ENCODE data around the gene C2CD4D. TPM values are rescaled to one million over a fixed set of nuclear protein-coding genes. Genes with fewer than 3 reads are reported as not detected.

C2CD4D gene
- total RNA-seq, 4 donors from 2014 or later: not detected

- Histone ChIP-seq H3K36me3 (no peaks in the 10 kb centered on the region), H3K9me3 (no peaks in the 10 kb centered on the region), H3K4me3 (no peak overlapping the region), H3K27ac (no peak overlapping the region), H3K4me1 (no peaks in the 10 kb centered on the region), H3K27me3 (no peaks in the 10 kb centered on the region)
- DNase-seq: no peak
- intact Hi-C loops (cut with DNase I; ENCODE audit: low total_unique reads): no loop called here
- TF ChIP-seq POLR2A (IDR thresholded peaks at IDR 0.05): no peak
- TF ChIP-seq, protein P1, sequence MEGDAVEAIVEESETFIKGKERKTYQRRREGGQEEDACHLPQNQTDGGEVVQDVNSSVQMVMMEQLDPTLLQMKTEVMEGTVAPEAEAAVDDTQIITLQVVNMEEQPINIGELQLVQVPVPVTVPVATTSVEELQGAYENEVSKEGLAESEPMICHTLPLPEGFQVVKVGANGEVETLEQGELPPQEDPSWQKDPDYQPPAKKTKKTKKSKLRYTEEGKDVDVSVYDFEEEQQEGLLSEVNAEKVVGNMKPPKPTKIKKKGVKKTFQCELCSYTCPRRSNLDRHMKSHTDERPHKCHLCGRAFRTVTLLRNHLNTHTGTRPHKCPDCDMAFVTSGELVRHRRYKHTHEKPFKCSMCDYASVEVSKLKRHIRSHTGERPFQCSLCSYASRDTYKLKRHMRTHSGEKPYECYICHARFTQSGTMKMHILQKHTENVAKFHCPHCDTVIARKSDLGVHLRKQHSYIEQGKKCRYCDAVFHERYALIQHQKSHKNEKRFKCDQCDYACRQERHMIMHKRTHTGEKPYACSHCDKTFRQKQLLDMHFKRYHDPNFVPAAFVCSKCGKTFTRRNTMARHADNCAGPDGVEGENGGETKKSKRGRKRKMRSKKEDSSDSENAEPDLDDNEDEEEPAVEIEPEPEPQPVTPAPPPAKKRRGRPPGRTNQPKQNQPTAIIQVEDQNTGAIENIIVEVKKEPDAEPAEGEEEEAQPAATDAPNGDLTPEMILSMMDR (IDR thresholded peaks at IDR 0.05): no peak
Measured at GRCh38 chr1:151849126-151849525, 9.5 kb upstream of the C2CD4D start.

DNA sequence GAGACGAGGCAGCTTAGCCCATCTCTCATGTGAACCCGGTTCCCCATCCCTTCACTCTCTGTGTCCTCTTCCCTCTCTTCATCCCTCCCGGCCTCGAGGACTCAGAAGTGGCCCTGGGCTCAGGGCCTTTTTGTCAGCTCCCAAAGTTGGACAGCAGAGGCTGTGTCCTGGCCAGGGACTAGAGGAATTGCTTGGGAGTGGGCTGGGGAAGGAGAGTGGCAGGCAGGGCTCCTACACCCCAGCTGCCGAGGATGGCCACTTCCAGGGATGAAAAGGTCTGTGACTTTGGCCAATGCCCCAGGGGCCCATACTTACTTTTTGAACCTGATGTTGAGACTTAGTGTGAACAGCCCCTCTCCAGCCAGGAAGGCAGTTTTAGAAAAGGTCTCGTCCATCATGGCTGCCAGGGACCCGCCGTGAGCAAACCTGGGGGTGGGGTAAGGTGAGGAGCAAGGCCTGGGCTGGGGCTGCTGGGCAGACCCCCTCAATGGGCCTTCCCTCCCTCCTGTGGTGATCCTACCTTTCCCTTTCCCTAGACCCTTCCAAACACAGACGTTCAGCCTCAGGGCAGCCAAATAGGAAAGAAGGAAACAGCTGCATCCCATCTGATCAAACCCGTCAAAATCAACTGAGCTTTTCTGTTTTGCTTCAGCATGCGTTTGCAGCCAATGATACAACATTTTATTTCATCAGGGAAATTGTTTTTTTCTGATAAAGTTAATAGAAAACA, 8.4 kb upstream of the C2CD4D start:
- H3K36me3 ChIP-seq: no peaks in the 10 kb centered on the region
- H3K9me3 ChIP-seq: no peaks in the 10 kb centered on the region
- no peak overlapping the region for H3K4me3 ChIP-seq
- no peaks in the 10 kb centered on the region for H3K27me3 ChIP-seq
- intact Hi-C loops (cut with DNase I; ENCODE audit: low total_unique reads): no loop called here
- DNase-seq: no peak
- no peaks in the 10 kb centered on the region for H3K4me1 ChIP-seq
- no peak for TF ChIP-seq POLR2A (IDR thresholded peaks at IDR 0.05)
- TF ChIP-seq, protein P1 (IDR thresholded peaks at IDR 0.05): no peak
- H3K27ac ChIP-seq: no peak overlapping the region

DNA sequence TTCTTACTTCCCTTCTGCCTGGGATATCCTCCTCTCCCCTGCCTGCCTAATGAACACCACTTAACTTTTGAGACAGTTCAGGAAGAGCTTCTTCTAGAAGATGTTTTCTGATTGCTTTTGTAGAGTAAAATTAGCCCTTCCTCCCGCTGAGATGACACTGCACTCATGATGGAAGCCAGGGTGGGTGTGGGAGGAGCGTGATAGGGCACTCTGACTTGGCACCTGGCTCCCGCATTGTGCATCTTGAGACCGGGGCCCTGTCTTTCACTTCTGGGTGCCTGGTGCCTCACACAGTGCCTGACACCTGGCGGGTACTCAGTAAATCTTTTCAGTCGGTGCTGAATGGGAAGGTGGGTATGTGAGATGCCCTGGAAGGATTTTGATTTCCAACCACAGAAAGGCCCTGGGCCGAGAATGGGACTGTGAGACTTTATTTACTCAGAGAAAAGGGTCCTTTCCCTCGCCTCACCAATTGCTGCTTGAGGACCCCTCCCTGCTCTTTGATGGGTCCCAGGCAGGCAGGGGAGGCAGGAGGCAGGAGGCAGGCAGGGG, 7.1 kb upstream of the C2CD4D start:
- Histone ChIP-seq H3K27ac (no peak overlapping the region), H3K4me1 (no peaks in the 10 kb centered on the region), H3K36me3 (no peaks in the 10 kb centered on the region), H3K9me3 (no peaks in the 10 kb centered on the region), H3K27me3 (no peaks in the 10 kb centered on the region), H3K4me3 (no peak overlapping the region)
- intact Hi-C loops (cut with DNase I; ENCODE audit: low total_unique reads): no loop called here
- no peak for TF ChIP-seq POLR2A (IDR thresholded peaks at IDR 0.05)
- TF ChIP-seq, protein P1 (IDR thresholded peaks at IDR 0.05): no peak
- no peak for DNase-seq

GRCh38 chr1:151846062-151846568, 6.5 kb upstream of the C2CD4D start:
- TF ChIP-seq POLR2A (IDR thresholded peaks at IDR 0.05): no peak
- TF ChIP-seq, protein P1 (IDR thresholded peaks at IDR 0.05): no peak
- Histone ChIP-seq H3K27me3 (no peaks in the 10 kb centered on the region), H3K4me3 (no peak overlapping the region), H3K27ac (no peak overlapping the region), H3K4me1 (no peaks in the 10 kb centered on the region), H3K9me3 (no peaks in the 10 kb centered on the region), H3K36me3 (no peaks in the 10 kb centered on the region)
- DNase-seq: no peak
- intact Hi-C loops (cut with DNase I; ENCODE audit: low total_unique reads): no loop called here

- DNase-seq: no peak
- H3K9me3 ChIP-seq: no peaks in the 10 kb centered on the region
- TF ChIP-seq, protein P1 (IDR thresholded peaks at IDR 0.05): no peak
- no peak for TF ChIP-seq POLR2A (IDR thresholded peaks at IDR 0.05)
- no peak overlapping the region for H3K4me3 ChIP-seq
- H3K27ac ChIP-seq: no peak overlapping the region
- peaks cover 0 to 7% of the 10 kb centered on the region in 2 donors for H3K4me1 ChIP-seq
- H3K27me3 ChIP-seq: peaks cover 6 to 14% of the 10 kb centered on the region in 2 donors
- intact Hi-C loops (cut with DNase I; ENCODE audit: low total_unique reads): no loop called here
- no peaks in the 10 kb centered on the region for H3K36me3 ChIP-seq
Measured at GRCh38 chr1:151843398-151843797, 3.8 kb upstream of the C2CD4D start.

Measured in uterus (tissue), 4 donors.